Keratinocyte (primary cell): ENCODE measurements around the gene LRRC38.

ENCODE experiments used
- CTCF ChIP-seq, 3 experiments: IDR thresholded peaks in 1 of 3; conservative IDR thresholded peaks in 1 of 3; optimal IDR thresholded peaks in 1 of 3; 2 replicates in 2 of 3; 3 replicates in 1 of 3; pipeline versions ENCODE3 to v1.5.1; 2011; ENCODE audit warnings: low read length in 3 of 3, mild to moderate bottlenecking in 3 of 3, moderate library complexity in 2 of 3, control low read depth in 1 of 3, inconsistent platforms in 1 of 3; ENCODE audit not compliant: insufficient read depth in 2 of 3; ENCODE audit errors: extremely low read depth in 1 of 3
- EZH2 ChIP-seq: IDR thresholded peaks from one replicate; pipeline ENCODE4 v1.6.1; 2012; ENCODE audit warnings: inconsistent platforms, mild to moderate bottlenecking, low read length, moderate library complexity

GRCh38 chr1:13560541-13560940, 46.7 kb upstream of the LRRC38 start:
- TF ChIP-seq CTCF (optimal IDR thresholded peaks at IDR 0.05 in 1 of 3, IDR thresholded peaks at IDR 0.05 in 1 of 3, conservative IDR thresholded peaks at IDR 0.05 in 1 of 3; ENCODE audit: extremely low read depth in 1 of 3, insufficient read depth in 2 of 3, low read length in 3 of 3): no peak
- no peak for TF ChIP-seq EZH2
